LNCaP clone FGC (cell line): Measurements from ENCODE around the gene PROB1.

Experiments
- DNase-seq: peaks from one replicate; pipeline ENCODE4 v3.0.0-alpha.2; 2011; ENCODE audit warnings: low read depth
- H3K4me3 ChIP-seq: 2 replicates; pipeline ENCODE4 v1.5.1; 2011; ENCODE audit warnings: mild to moderate bottlenecking, low read depth, low read length, control low read depth
- TF ChIP-seq, protein P1 (sequence below): IDR thresholded peaks from 2 replicates; pipeline ENCODE4 v1.5.1; 2012; ENCODE audit warnings: mild to moderate bottlenecking; ENCODE audit not compliant: control insufficient read depth, insufficient read depth; ENCODE audit errors: extremely low read depth

The PROB1 gene

DNA sequence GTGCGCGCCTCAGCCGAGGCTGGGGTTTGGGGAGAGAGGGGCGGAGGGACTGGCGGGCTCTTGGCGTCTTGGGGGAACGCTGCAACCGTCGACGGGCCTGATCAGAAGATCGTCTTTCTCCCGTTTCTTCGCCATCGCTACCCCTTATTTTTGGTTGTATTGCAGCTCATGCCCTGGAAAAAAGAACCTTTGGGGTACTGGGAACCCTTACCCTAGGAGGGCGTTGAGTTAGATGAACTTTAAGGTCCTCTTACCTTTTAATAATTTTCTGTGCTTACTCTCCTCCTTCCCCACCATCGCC is 52.5 kb downstream of the PROB1 start:
- no peak for DNase-seq
- peak overlapping the region; percentile 89 for H3K4me3 ChIP-seq
- TF ChIP-seq, protein P1, sequence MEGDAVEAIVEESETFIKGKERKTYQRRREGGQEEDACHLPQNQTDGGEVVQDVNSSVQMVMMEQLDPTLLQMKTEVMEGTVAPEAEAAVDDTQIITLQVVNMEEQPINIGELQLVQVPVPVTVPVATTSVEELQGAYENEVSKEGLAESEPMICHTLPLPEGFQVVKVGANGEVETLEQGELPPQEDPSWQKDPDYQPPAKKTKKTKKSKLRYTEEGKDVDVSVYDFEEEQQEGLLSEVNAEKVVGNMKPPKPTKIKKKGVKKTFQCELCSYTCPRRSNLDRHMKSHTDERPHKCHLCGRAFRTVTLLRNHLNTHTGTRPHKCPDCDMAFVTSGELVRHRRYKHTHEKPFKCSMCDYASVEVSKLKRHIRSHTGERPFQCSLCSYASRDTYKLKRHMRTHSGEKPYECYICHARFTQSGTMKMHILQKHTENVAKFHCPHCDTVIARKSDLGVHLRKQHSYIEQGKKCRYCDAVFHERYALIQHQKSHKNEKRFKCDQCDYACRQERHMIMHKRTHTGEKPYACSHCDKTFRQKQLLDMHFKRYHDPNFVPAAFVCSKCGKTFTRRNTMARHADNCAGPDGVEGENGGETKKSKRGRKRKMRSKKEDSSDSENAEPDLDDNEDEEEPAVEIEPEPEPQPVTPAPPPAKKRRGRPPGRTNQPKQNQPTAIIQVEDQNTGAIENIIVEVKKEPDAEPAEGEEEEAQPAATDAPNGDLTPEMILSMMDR = no peak

DNA sequence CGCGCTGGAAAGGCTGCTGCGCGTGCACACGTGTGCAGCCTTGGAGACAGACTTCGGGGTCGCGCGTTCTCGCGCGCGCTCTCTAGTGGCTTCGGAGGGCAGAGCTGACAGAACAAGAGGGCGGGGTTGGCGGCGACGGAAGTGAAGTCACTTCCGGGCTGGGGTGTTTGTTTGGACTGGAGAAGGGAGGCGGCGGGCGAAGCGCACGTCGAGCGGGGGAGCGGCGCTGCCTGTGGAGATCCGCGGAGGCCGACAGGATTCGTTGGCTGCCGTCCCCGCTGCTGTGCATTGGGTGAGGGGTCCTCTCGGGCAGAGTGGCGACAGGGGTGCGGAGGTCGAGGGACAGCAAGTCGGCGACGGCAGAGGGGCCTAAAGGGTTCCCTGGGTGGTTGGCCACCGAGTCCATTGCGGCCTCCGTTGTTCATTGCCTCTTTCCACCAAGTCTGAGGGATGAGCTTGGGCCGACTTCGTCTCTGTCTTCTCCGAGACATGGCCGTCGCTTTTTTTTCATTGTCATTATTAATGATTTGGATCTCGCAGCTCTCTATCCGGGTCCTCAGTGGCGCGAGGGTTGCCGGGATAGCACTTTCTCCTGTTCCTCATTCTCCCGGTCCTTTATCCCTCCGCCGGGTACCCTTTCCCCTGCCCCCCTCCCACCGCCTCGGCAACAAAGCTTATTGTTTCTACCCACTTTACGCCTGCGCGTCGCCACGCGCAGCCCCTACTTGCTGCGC is 53.0 kb downstream of the PROB1 start, which contains the start of gene PAIP2:
Gene PAIP2 (plus strand): TSS at position 166 of the 734 bp plus-strand sequence. CDS start 21,931 bp downstream, outside the sequence.
- H3K4me3 ChIP-seq = peak within 1 kb of the TSS; percentile 89
- TF ChIP-seq, protein P1 = peak; percentile 89
- peak; percentile 90 for DNase-seq

DNA sequence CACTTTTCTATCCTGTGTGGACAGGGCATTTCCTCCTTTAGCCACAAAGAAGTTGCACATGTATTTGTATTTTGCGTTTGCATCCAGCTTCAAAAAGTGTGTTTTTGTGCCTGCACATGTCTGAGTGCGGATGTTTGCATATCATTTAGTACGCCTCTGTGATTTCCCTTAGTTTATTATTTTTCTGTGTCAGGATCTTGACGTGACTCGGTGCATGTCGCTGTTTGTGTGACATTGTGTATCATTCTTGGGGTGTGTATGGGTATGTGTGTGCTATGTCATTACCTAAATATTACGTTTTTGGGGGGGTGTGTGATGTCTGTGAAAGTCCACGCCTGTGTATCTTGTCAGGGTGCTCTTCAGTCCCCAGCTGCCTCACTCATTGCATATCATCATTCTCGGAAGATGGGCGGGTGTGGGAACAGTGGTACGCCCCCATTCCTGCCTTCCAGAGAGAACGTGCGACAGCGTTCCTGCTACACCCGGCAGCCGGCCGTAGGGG is 53.7 kb downstream of the PROB1 start:
- DNase-seq = no peak
- TF ChIP-seq, protein P1 = no peak
- peak overlapping the region; percentile 89 for H3K4me3 ChIP-seq
